ENCODE results near the gene ENOX2. TPM values are rescaled to one million over a fixed set of nuclear protein-coding genes. Genes with fewer than 3 reads are reported as not detected.

The ENOX2 gene
- total RNA-seq, 4 donors from 2014 or later, result 12.7 to 26.9 (median 21.4) TPM

- no peak for TF ChIP-seq CTCF (IDR thresholded peaks at IDR 0.05; ENCODE audit: low read depth)
These were observed 117.0 kb downstream of the ENOX2 start for GRCh38 chrX:130786030-130786429.

GRCh38 chrX:130778773-130779172 lies 124.2 kb downstream of the ENOX2 start:
- TF ChIP-seq CTCF (IDR thresholded peaks at IDR 0.05; ENCODE audit: low read depth), result no peak

GRCh38 chrX:130775849-130776248 lies 127.2 kb downstream of the ENOX2 start:
- TF ChIP-seq CTCF (IDR thresholded peaks at IDR 0.05; ENCODE audit: low read depth), result no peak

GRCh38 chrX:130772776-130773143 lies 130.2 kb downstream of the ENOX2 start:
- no peak for TF ChIP-seq CTCF (IDR thresholded peaks at IDR 0.05; ENCODE audit: low read depth)

GRCh38 chrX:130772105-130772775 lies 130.8 kb downstream of the ENOX2 start:
- no peak for TF ChIP-seq CTCF (IDR thresholded peaks at IDR 0.05; ENCODE audit: low read depth)

- no peak for TF ChIP-seq CTCF (IDR thresholded peaks at IDR 0.05; ENCODE audit: low read depth)
These were observed 131.4 kb downstream of the ENOX2 start for GRCh38 chrX:130771648-130772047.

- no peak for TF ChIP-seq CTCF (IDR thresholded peaks at IDR 0.05; ENCODE audit: low read depth)
These were observed 131.8 kb downstream of the ENOX2 start for GRCh38 chrX:130771230-130771629.

Data from subcutaneous adipose tissue (tissue), 4 donors.